Measurements from ENCODE around the gene DOHH. TPM values are rescaled to one million over a fixed set of nuclear protein-coding genes. Genes with fewer than 3 reads are reported as not detected.
"Not testable (repeated sequence)": the region's sequence is repeated elsewhere in the genome, so short reads cannot be mapped to it uniquely, and the experiment has no call there.

The DOHH gene
- total RNA-seq, 1 donor from 2014 or later, result 5.5 TPM

- ATAC-seq (no peak), DNase-seq (ENCODE audit: low spot score) (no peak)
These were observed 36.5 kb downstream of the DOHH start for GRCh38 chr19:3463714-3464586.

GRCh38 chr19:3462991-3463713 is 37.3 kb downstream of the DOHH start:
- DNase-seq (ENCODE audit: low spot score), result no peak
- peak; percentile 2 for ATAC-seq

- DNase-seq (ENCODE audit: low spot score), result no peak
- no peak for ATAC-seq
These were observed 40.4 kb downstream of the DOHH start for GRCh38 chr19:3459965-3460582.

- ATAC-seq, result peak; percentile 74
- DNase-seq (ENCODE audit: low spot score), result peak; percentile 74
These were observed 41.2 kb downstream of the DOHH start for GRCh38 chr19:3459089-3459881.

- DNase-seq (ENCODE audit: low spot score), result no peak
- peak; percentile 1 for ATAC-seq
These were observed 42.0 kb downstream of the DOHH start for GRCh38 chr19:3458229-3459088.

- DNase-seq (ENCODE audit: low spot score), result no peak
- peak; percentile 5 for ATAC-seq
These were observed 42.8 kb downstream of the DOHH start for GRCh38 chr19:3457528-3458228.

GRCh38 chr19:3456925-3457527 is 43.4 kb downstream of the DOHH start:
- ATAC-seq, result no peak

GRCh38 chr19:3455960-3456601 is 44.4 kb downstream of the DOHH start:
- DNase-seq (ENCODE audit: low spot score), result no peak

More at GRCh38 chr19:3456925-3457527, 43.4 kb downstream of the DOHH start:
- no peak for DNase-seq (ENCODE audit: low spot score)

GRCh38 chr19:3455393-3455955 is 45.0 kb downstream of the DOHH start:
- DNase-seq (ENCODE audit: low spot score) (no peak), ATAC-seq (no peak)

More at GRCh38 chr19:3455960-3456601, 44.4 kb downstream of the DOHH start:
- no peak for ATAC-seq

GRCh38 chr19:3454656-3455392 is 45.6 kb downstream of the DOHH start:
- no peak for ATAC-seq
- DNase-seq (ENCODE audit: low spot score), result no peak

- no peak for ATAC-seq
- DNase-seq (ENCODE audit: low spot score), result no peak
These were observed 46.6 kb downstream of the DOHH start for GRCh38 chr19:3453840-3454239.

GRCh38 chr19:3452942-3453214 is 47.6 kb downstream of the DOHH start:
- ATAC-seq; DNase-seq (ENCODE audit: low spot score): not testable (repeated sequence)

GRCh38 chr19:3452171-3452941 is 48.1 kb downstream of the DOHH start:
- ATAC-seq, result no peak
- no peak for DNase-seq (ENCODE audit: low spot score)

GRCh38 chr19:3451451-3451866 is 49.0 kb downstream of the DOHH start:
- ATAC-seq (peak; percentile 54), DNase-seq (ENCODE audit: low spot score) (peak; percentile 58)

GRCh38 chr19:3450796-3451411 is 49.6 kb downstream of the DOHH start:
- DNase-seq (ENCODE audit: low spot score) (no peak), ATAC-seq (peak; percentile 32)
